Measurements from ENCODE around the gene NAALADL2.
"Not testable (repeated sequence)": the region's sequence is repeated elsewhere in the genome, so short reads cannot be mapped to it uniquely, and the experiment has no call there.

The NAALADL2 gene

GRCh38 chr3:175149675-175150074 lies 290.5 kb downstream of the NAALADL2 start:
- DNase-seq = no peak

- no peak for DNase-seq
These were observed 291.8 kb downstream of the NAALADL2 start for GRCh38 chr3:175150812-175151401.

GRCh38 chr3:175153595-175153994 lies 294.5 kb downstream of the NAALADL2 start:
- DNase-seq = no peak

GRCh38 chr3:175155172-175155571 lies 296.0 kb downstream of the NAALADL2 start:
- DNase-seq = no peak

- no peak for DNase-seq
These were observed 300.1 kb downstream of the NAALADL2 start for GRCh38 chr3:175159202-175159601.

- DNase-seq = no peak
These were observed 302.2 kb downstream of the NAALADL2 start for GRCh38 chr3:175161291-175161690.

- no peak for DNase-seq
These were observed 304.6 kb downstream of the NAALADL2 start for GRCh38 chr3:175163686-175164085.

GRCh38 chr3:175173117-175173516 lies 314.0 kb downstream of the NAALADL2 start:
- DNase-seq = not testable (repeated sequence)

- DNase-seq = no peak
These were observed 317.4 kb downstream of the NAALADL2 start for GRCh38 chr3:175176556-175176955.

GRCh38 chr3:175179055-175179454 lies 319.9 kb downstream of the NAALADL2 start:
- no peak for DNase-seq

GRCh38 chr3:175184392-175184791 lies 325.3 kb downstream of the NAALADL2 start:
- no peak for DNase-seq

GRCh38 chr3:175185903-175186302 lies 326.8 kb downstream of the NAALADL2 start:
- no peak for DNase-seq

- DNase-seq = no peak
These were observed 327.4 kb downstream of the NAALADL2 start for GRCh38 chr3:175186511-175186910.

GRCh38 chr3:175187586-175187985 lies 328.5 kb downstream of the NAALADL2 start:
- DNase-seq = no peak

- no peak for DNase-seq
These were observed 333.4 kb downstream of the NAALADL2 start for GRCh38 chr3:175192536-175192935.

- DNase-seq = no peak
These were observed 334.8 kb downstream of the NAALADL2 start for GRCh38 chr3:175193815-175194518.

- DNase-seq = no peak
These were observed 340.1 kb downstream of the NAALADL2 start for GRCh38 chr3:175198991-175199783.

- DNase-seq = no peak
These were observed 340.8 kb downstream of the NAALADL2 start for GRCh38 chr3:175199961-175200360.

GRCh38 chr3:175200391-175201095 lies 341.4 kb downstream of the NAALADL2 start:
- DNase-seq = no peak

- no peak for DNase-seq
These were observed 348.2 kb downstream of the NAALADL2 start for GRCh38 chr3:175207361-175207760.

GRCh38 chr3:175208326-175208725 lies 349.2 kb downstream of the NAALADL2 start:
- DNase-seq = no peak

GRCh38 chr3:175211466-175211865 lies 352.3 kb downstream of the NAALADL2 start:
- DNase-seq = no peak

GRCh38 chr3:175212896-175213295 lies 353.8 kb downstream of the NAALADL2 start:
- no peak for DNase-seq

All from activated CD4-positive, CD25-positive, alpha-beta regulatory T cell (primary cell).